K562 (cell line): ENCODE data around the gene ATAD3B.
A peak's percentile ranks its signal among the peaks of the same experiment; 100 is the strongest.

ENCODE experiments used
- CHCHD3 ChIP-seq: fragments of 250-450 bp; sonication (Bioruptor Pico); IDR thresholded peaks from 2 replicates; pipeline ENCODE4 v2.1.2; 2022; ENCODE audit warnings: mild to moderate bottlenecking
- FOXJ2 ChIP-seq: fragments of 200-800 bp; sonication (Bioruptor generic); IDR thresholded peaks from 2 replicates; pipeline ENCODE4 v1.6.1; 2016; ENCODE audit warnings: missing genetic modification characterization, missing compliant biosample characterization
- FOXK2 ChIP-seq, 2 experiments: fragments of 450-650 bp; IDR thresholded peaks in 1 of 2; conservative IDR thresholded peaks in 1 of 2; 2 replicates each; pipeline ENCODE4 v1.6.1; 2016; ENCODE audit warnings: low read depth in 2 of 2, mild to moderate bottlenecking in 1 of 2
- NONO ChIP-seq, 2 experiments: fragments of 200-400 bp in 1 of 2; fragments of 450-650 bp in 1 of 2; formaldehyde crosslinking in 1 of 2; IDR thresholded peaks; 2 replicates each; pipeline ENCODE4 v1.6.1; 2017; ENCODE audit warnings: low read depth in 2 of 2, mild to moderate bottlenecking in 2 of 2, moderate library complexity in 2 of 2, low read length in 1 of 2
- PHF20 ChIP-seq: fragments of 450-650 bp; IDR thresholded peaks from 2 replicates; pipeline ENCODE4 v1.6.1; 2018; ENCODE audit not compliant: partially characterized antibody
- RAD21 ChIP-seq, 2 experiments: fragments of 250-450 bp in 1 of 2; fragments of 450-650 bp in 1 of 2; sonication (Bioruptor Pico) in 1 of 2; formaldehyde crosslinking in 1 of 2; IDR thresholded peaks in 1 of 2; conservative IDR thresholded peaks in 1 of 2; 2 replicates each; pipeline versions ENCODE4 v1.4.0 to v1.8.0; 2020 to 2022; ENCODE audit warnings: mild to moderate bottlenecking in 2 of 2, moderate library complexity in 1 of 2
- RFX1 ChIP-seq: fragments of 450-650 bp; IDR thresholded peaks from 2 replicates; pipeline ENCODE4 v1.6.1; 2016; ENCODE audit warnings: mild to moderate bottlenecking, moderate library complexity
- SIRT6 ChIP-seq: IDR thresholded peaks from one replicate; pipeline ENCODE4 v1.6.1; 2012; ENCODE audit warnings: low read depth, mild to moderate bottlenecking, control low read depth, inconsistent platforms, low read length, moderate library complexity
- STAT5B ChIP-seq: fragments of 250-450 bp; sonication (Bioruptor Pico); IDR thresholded peaks from 2 replicates; pipeline ENCODE4 v1.8.0; 2021; ENCODE audit warnings: mild to moderate bottlenecking, inconsistent platforms
- TEAD1 ChIP-seq, 2 experiments: fragments of 450-650 bp in 1 of 2; sonication (generic) in 1 of 2; formaldehyde crosslinking; IDR thresholded peaks; 2 replicates each; pipeline versions ENCODE4 v1.4.0 to v1.8.0; 2020 to 2022; ENCODE audit warnings: mild to moderate bottlenecking in 2 of 2, missing genetic modification reagents in 1 of 2
- TEAD4 ChIP-seq, 2 experiments: sonication (generic) in 1 of 2; formaldehyde crosslinking in 1 of 2; IDR thresholded peaks; 2 replicates each; pipeline versions ENCODE4 v1.6.1 to v1.8.0; 2012 to 2022; ENCODE audit warnings: borderline replicate concordance in 1 of 2, inconsistent platforms in 1 of 2, low read length in 1 of 2, mild to moderate bottlenecking in 1 of 2, missing genetic modification reagents in 1 of 2
- TF ChIP-seq, protein P1 (sequence below), 3 experiments: IDR thresholded peaks in 2 of 3; conservative IDR thresholded peaks in 1 of 3; 2 replicates each; pipeline ENCODE4 v1.5.1; 2011 to 2012; ENCODE audit warnings: low read length in 3 of 3, mild to moderate bottlenecking in 3 of 3, control low read depth in 2 of 3, improper control_type of control experiment in 1 of 3, inconsistent platforms in 1 of 3, low read depth in 1 of 3, mixed read lengths in 1 of 3, moderate library complexity in 1 of 3; ENCODE audit not compliant: insufficient read depth in 2 of 3
- TF ChIP-seq, protein P2 (sequence below): fragments of 450-650 bp; formaldehyde crosslinking; IDR thresholded peaks from 2 replicates; pipeline ENCODE4 v1.4.0; 2022; ENCODE audit warnings: missing genetic modification characterization

DNA sequence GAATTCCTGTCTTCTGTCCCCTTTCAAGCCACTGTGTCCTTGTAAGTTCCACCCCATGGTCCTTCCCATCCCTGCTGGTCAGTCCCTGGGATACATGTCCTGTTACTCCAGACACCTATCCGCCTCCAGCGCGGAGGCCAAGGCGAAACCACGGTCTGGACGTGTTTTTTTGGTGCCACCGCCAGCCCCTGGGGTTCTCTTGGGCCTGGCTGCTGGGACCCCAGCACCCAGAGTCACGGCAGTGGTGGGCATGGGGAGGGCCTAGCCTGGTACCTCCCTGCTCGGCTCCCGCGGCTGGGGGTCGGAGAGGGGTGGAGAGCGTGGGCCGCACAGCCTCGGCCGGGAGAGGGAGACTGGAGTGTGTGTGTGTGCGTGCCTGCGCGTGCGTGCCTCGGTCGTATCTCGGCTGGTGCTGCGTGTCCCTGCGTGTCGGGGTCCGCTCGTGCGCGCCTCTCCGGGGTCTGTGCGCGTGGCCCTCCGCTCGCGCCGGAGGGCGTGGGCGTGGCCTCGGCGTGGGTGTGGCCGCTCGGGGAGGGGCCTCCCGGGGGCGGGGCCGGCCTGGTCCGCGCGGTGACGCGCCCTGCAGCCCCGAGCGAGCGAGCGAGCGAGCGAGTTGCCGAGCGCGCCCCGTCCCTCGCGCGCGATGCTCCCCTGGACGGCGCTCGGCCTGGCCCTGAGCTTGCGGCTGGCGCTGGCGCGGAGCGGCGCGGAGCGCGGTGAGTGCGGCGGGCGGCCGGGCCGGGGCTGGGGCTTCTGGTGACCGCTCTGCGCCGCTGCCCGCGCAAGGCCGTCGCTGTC, 36.3 kb upstream of the ATAD3B start, which contains the start of gene VWA1:
- TF ChIP-seq, protein P1, sequence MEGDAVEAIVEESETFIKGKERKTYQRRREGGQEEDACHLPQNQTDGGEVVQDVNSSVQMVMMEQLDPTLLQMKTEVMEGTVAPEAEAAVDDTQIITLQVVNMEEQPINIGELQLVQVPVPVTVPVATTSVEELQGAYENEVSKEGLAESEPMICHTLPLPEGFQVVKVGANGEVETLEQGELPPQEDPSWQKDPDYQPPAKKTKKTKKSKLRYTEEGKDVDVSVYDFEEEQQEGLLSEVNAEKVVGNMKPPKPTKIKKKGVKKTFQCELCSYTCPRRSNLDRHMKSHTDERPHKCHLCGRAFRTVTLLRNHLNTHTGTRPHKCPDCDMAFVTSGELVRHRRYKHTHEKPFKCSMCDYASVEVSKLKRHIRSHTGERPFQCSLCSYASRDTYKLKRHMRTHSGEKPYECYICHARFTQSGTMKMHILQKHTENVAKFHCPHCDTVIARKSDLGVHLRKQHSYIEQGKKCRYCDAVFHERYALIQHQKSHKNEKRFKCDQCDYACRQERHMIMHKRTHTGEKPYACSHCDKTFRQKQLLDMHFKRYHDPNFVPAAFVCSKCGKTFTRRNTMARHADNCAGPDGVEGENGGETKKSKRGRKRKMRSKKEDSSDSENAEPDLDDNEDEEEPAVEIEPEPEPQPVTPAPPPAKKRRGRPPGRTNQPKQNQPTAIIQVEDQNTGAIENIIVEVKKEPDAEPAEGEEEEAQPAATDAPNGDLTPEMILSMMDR (IDR thresholded peaks at IDR 0.05 in 2 of 3, conservative IDR thresholded peaks at IDR 0.05 in 1 of 3; ENCODE audit: insufficient read depth in 2 of 3, low read depth in 1 of 3, low read length in 3 of 3), result no peak
- TF ChIP-seq PHF20 (no peak), RAD21 (CRISPR knock-in tag; conservative IDR thresholded peaks at IDR 0.05 in 1 of 2, IDR thresholded peaks at IDR 0.05 in 1 of 2) (no peak), STAT5B (CRISPR knock-in tag) (no peak), SIRT6 (no peak), CHCHD3 (no peak), NONO (IDR thresholded peaks at IDR 0.05; ENCODE audit: low read depth in 2 of 2, low read length in 1 of 2) (0 out of 4 replicates have a peak, but pooled peaks of 1 of the 2 experiments have one; percentile 31), TEAD4 (IDR thresholded peaks at IDR 0.05; ENCODE audit: low read length) (no peak), TEAD4 (CRISPR knock-in tag; IDR thresholded peaks at IDR 0.05; ENCODE audit: borderline replicate concordance) (no peak), TEAD1 (CRISPR knock-in tag; IDR thresholded peaks at IDR 0.05) (0 out of 4 replicates have a peak, but pooled peaks of 1 of the 2 experiments have one; percentile 37), RFX1 (no peak), FOXK2 (conservative IDR thresholded peaks at IDR 0.05 in 1 of 2, IDR thresholded peaks at IDR 0.05 in 1 of 2; ENCODE audit: low read depth in 2 of 2) (no peak), FOXJ2 (no peak)
- TF ChIP-seq, protein P2, sequence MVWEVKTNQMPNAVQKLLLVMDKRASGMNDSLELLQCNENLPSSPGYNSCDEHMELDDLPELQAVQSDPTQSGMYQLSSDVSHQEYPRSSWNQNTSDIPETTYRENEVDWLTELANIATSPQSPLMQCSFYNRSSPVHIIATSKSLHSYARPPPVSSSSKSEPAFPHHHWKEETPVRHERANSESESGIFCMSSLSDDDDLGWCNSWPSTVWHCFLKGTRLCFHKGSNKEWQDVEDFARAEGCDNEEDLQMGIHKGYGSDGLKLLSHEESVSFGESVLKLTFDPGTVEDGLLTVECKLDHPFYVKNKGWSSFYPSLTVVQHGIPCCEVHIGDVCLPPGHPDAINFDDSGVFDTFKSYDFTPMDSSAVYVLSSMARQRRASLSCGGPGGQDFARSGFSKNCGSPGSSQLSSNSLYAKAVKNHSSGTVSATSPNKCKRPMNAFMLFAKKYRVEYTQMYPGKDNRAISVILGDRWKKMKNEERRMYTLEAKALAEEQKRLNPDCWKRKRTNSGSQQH (CRISPR knock-in tag), result no peak
